Activated CD8-positive, alpha-beta memory T cell treated with anti-CD3 and anti-CD28 coated beads, Interleukin-2, amount 50 U/mL, for 48 hours (primary cell): ENCODE measurements around the gene RHPN2.
A peak's percentile ranks its signal among the peaks of the same experiment; 100 is the strongest.
"Not testable (repeated sequence)": the region's sequence is repeated elsewhere in the genome, so short reads cannot be mapped to it uniquely, and the experiment has no call there.

Experiments used
- DNase-seq: peaks from one replicate; pipeline ENCODE4 v3.0.0-alpha.2; 2020

Gene RHPN2

DNA sequence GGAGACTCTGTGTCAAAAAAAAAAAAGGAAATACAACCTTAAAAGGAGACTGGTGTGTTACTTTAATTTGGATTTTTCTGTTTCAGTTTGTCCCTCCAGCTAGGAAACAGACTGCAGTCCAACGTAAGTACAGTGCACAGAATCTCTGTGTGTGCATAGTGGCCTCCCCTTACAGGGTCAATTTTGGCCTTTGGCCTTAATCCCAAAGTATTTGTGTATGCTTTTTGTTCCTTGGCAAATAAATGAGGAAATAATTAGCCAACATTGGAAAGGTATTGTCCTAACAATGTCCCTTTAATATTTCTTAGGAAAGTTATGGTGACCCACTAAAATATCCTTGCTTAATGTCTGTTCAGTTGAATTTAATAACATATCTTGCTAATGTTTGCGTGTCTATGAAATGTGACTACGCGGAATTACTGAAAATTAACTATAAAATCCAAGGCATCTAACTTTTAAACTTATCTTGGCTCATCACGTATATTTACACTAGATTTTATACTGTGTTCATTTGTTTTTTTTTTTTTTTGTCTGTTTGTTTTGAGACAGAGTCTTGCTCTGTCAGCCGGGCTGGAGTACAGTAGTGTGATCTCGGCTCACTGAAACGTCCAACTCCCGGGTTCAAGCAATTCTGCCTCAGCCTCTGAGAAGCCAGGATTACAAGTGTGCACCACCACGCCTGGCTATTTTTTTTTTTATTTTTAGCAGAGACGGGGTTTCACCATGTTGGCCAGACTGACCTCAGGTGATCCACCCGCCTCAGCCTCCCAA, 39.0 kb downstream of the RHPN2 start:
- not testable (repeated sequence) for DNase-seq

DNA sequence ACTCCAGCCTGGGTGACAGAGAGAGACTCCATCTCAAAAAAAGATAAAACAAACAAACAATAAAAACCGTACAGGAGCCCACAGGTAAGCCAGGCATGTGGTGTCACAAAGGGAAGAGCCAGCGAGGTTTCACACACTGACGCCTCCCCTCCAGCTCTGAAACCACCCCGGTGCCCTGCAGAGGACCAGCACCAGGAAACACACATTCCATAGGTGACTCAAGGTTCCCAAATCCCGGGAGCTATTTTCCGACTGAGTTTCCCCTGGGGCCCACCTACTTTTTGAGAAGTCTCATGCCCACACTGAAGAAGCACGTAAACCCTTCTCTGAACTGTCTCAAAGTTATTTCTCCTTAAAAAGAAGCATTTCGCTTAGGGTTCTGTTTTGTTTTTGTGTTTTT, 40.3 kb downstream of the RHPN2 start:
- DNase-seq = no peak

DNA sequence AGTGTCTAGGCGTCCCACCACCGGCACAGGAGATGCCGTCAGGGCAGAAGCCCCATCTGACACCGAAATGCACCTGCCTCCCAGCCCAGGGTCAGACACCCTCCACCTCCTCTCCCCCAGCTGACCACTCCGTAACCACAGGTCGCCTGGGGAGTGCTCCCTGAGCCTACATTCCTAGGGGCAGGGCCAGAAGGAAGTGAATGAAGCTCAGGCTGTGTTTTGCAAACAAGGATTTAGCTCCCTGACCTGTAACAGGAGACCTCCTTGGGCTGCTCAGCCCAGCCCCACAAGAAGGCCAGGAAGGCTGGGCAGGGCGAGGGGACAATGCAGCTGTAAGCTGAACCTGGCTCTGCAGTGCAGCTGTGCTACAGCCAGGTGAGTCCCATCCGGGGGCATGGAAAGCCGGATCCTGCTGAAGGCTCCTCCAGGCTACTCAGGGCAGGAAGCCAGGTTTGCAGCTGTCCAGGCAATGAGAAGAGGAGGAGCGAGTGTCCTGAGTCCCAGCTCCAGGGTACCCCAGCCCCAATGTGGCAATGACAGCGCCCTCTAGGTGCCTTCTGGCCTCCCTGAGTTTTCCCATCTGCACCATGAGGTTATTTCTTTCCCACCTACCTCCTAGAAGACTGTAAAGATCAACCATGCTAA, 42.1 kb downstream of the RHPN2 start:
- no peak for DNase-seq

DNA sequence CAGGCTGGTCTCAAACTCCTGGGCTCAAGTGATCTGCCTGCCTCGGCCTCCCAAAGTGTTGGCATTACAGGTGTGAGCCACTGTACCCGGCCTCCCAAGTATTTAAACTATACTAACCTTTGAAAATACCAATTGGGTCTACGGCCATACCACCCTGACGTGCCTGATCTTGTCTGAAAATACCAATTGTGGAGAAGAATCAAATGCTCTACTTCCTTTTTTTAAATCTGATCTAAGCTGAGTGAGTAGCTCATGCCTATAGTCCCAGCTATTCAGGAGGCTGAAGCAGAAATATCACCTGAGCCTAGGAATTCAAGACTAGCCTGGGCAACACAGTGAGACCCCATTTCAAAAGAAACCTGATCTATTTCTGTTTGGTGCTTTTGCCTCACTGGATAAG, 53.8 kb downstream of the RHPN2 start:
- not testable (repeated sequence) for DNase-seq

DNA sequence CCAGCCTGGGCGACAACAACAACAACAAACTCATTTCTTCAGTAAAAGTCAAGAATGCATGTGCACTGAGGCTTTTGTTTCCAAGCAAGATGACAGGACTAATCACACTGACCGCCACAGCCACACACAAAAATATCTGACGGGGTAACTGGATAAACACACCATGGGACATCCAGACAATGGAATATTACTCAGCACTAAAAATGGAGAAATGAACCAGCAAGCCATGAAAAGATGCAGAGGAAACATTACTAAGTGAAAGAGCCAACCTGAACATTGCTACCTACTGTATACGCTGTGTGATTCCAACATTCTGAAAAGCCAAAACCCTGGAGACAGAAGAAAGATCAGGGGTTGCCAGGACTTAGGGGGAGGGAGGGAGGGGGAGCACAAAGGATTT, 56.0 kb downstream of the RHPN2 start:
- DNase-seq = no peak

DNA sequence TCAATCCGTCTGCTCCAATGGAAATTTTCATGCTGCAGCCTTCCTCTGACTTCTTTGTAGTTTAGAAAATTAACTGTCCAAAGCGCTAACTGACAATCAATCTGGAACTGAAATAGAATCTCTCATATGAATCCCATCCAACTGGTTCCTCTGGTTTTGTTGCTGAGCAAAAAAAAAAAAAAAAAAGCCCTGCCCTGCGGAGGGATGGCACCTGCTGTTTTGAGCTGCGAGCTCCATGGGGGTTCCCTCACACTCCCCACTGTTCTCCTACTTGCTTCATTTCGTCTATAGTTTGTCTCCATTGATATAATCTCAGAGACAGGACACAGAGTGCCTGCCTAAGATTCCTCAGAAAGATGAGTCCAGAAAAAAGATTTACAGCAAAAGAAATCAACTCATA, 59.2 kb downstream of the RHPN2 start:
- DNase-seq = no peak

DNA sequence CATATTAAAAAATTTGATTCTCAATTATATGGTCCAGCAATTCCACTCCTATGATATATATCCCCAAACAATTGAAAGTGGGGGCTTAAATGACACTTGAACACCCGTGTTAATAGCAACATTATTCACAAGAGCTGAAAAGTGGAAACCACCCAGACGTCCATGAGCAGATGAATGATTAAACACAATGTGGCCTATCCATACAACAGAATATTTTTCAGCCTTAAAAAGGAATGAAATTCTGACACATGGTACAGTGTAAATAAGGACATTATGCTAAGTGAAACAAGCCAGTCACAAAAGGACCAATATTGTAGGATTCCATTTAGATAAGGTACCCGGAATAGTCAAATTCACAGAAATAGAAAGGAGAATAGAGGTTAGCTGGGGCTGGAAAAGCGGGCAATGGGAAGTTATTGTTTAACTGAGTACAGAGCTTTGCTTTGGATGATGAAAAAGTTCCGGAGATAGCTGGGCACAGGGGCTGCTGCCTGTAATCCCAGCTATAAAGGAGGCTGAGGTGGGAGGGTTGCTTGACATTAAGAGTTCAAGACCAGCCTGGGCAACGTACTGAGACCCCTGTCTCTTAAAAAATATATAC, 61.2 kb downstream of the RHPN2 start:
- not testable (repeated sequence) for DNase-seq

DNA sequence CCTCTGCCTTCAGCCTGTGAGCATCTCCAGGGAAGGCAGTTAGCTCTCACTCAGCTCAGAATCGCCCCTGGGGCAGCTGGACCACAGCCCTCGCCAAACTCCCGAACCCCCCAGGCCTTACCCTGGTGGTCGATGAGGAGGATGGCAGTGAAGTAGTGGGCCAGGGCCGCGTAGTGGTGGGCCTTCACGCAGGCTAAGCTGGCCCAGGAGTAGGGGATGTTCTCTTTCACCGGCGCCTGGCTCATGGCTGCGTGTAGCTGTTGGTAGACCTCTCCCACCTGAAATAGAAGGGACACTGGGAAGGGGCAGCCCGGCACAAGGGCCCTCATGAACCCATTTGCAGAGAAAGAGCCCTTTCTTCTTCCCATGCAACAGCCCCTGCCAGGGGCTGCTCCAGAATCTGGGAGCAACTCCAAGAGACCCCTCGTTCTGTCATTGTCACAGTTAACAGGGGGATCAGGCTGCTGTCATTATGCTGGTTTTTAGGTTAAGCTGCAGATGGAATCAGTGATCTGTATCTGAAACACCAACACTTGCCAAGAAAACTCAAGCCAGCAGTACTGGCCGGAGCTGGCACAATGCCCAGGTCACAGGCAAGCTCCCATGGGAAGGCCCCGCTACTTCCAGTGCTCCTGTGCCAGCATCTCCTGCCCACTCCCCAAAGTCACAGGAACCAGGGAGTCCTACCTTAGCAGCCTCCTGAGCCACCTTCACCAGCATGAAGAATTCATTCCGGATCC, 62.4 kb downstream of the RHPN2 start:
- DNase-seq = not testable (repeated sequence)

DNA sequence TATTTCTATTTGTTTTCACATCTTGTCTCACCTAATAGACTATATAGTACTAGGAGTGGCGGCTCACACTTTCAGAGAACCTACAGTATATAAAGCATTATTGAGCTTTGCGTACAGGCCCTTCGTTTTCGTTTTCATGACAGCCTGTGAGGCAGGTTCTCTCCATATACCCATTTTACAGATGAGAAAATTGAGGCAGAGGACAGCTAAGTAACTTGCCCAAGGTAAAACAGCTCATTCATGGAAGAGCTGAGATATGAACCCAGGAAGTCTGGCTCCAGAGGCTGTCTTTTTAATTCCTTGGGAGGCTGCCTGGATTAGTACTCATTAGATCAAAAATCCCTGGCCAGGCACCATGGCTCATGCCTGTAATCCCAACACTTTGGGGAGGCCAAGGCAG, 63.8 kb downstream of the RHPN2 start:
- no peak for DNase-seq

DNA sequence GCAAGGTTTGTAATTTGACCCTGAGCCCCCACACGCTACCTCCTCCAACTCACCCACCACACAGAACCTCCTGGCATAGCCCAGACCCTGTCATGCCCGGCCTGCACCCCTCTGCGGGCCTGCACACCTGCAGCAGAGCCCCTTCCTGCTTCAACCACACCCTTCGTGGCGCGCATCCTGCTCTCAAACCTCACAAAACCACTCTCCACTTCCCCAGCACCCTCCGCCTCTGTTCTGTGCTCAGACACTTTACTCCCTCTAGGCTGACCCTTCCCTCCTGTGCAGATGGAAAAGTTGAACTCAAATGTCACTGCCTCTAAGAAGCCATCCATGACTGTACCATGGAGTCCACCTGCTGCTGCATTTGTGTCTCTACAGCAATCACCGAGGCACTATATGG, 64.2 kb downstream of the RHPN2 start:
- DNase-seq = peak; percentile 52

DNA sequence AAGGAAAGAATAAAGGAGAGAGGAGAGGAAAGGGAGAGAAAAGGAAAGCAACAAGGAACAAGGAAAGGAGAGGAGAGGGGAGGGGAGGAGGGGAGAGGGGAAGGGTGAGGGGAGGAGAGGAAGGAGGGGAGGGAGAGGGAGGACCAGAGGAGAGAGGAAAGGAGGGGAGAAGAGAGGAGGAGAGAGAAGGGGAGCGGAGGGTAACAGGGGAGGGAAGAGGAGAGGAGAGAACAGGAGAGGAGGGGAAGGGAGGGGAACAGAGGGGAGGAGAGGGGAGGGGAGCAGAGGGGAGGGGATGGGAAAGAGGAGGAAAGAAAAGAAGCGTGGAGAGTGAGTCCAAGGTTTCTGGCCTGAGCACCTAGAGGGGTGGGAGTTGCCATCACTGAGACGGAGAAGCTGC, 66.0 kb downstream of the RHPN2 start:
- DNase-seq = no peak

DNA sequence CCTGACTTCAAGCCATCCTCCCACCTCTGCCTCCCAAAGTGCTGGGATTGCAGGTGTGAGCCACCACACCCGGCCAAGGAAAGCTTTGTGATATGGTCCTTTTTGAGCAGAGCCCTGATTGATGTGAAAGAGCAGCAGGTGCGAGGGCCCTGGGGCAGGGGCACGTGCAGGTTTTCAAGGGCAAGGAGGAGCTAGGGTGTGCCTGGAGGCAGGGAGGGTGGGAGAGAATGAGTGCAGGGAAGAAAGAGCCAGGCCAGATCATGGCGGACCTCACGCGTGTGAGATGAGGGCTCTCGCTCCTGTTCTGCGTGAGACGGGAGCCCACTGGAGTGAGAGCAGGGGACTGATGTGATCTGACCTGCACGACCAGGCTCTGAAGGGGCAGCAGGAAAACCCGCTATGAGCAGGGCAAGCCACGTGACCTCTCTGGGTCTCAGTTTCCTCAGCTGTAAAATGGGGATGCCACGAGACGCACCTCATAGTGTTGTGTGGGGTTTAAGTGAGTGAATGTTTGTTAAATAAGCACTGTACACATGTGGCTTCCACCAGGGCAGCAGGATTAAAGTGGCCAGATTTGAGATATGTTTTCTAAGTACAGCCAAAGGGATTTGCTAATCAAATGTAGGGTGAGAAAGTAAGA, 66.9 kb downstream of the RHPN2 start:
- no peak for DNase-seq

DNA sequence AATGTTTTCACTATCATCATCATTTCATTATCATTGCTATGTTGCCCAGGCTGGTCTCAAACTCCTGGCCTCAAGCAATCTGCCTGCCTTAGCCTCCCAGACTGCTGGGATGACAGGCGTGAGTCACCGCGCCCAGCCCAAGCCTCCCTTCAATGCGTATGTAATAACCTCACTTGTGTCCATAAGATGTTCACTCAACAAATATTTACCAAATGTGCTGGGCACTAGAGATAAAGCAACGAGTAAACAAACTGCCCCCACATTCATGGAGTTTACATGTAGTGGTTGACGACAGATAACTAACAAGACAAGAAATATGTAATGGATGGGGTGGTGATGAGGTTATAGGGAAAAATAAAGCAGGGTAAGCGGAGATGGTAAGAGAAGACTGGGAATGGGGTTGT, 67.6 kb downstream of the RHPN2 start:
- not testable (repeated sequence) for DNase-seq

DNA sequence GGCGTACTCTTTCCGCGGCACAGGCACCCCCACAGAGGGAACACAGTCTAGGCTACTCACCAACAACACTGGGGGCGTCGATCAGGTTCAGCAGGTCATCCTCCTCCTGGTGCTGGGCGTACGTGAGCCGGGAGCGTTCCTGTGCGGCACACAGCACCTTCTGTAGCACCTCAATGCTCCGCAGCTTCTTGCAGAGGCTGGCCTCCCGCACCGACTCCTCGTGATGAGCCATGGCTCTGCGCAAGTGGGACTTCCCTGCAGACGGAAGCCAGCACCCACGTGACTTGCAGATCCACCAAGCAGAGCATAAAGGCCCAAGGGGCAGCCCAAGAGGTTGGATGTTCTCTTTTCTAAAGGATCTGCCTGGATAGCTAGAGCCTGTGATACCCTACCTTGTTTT, 68.7 kb downstream of the RHPN2 start:
- not testable (repeated sequence) for DNase-seq

DNA sequence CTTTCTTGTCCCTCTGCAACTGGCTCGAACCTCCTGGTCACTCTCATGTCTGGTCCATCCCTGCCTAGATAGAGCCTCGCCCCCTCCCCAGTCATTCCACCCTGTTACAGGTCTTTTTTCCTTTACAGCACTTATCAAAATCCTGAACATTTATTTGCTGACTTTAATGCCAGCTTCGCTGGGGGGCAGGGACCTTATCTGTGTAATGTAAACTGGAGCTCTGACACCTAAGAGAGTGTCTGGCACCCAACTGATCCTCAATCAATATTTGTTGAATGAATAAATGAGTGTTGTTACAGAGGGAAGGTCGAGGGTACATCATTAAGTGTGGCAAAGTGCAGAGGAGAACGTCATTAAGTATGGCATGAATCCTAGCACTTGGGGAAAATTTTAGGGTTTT, 76.0 kb downstream of the RHPN2 start:
- DNase-seq = no peak

DNA sequence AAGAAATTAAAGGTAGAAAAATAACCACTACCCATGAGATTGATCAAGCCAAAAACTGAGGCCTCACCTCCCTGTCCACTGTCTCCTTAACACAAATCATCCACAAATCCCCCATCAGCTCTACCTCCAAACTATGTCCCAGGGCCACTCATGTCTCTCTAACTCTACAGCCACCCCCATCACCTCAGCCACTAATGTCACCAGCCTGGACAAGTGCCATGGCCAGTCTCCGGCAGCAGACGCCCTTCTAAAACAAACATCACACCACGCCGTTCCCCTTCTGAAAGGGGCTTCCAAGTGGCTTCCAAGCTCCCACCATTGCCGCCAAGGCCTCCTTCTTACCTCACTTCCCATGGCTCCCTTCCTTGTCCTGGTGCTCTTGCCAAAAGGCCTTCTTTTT, 76.4 kb downstream of the RHPN2 start:
- DNase-seq = not testable (repeated sequence)

DNA sequence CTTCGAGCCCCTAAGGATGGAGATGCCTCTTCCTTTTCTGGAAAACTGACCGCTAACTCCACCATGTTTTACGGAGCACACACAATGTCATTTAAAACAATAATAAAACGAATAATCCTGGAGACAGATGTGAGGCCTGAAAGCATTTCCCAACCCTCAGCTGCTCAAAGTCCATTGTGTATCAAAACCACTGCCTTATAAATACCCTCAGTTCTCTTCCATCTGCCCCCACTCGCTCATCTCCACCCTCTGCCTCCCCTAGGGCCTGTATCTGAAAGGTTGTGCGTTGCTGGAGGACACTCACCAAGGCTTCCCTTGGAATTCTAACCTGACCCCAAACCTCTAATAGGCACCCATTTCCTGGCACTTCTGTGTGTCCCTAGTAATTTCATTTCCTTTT, 82.2 kb downstream of the RHPN2 start:
- not testable (repeated sequence) for DNase-seq

DNA sequence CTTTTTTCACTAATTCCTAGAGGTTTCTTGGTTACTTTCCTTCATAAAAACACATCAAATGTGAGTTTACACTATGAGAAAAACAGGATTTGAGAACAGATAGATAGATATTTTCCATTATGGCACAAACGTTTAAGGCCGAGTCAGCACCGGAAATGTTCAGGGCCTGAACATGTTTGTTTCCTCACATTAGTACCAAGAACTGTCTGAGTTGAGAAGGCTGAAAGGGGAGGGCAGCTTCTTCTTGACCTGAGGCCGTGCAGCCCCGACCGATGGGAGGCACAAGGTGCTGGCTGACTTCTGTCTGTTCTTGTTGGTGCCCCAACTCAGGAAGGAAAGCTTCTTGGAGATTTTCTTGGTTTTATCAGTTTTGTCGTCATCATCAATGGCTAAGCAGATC, 84.9 kb downstream of the RHPN2 start:
- not testable (repeated sequence) for DNase-seq

DNA sequence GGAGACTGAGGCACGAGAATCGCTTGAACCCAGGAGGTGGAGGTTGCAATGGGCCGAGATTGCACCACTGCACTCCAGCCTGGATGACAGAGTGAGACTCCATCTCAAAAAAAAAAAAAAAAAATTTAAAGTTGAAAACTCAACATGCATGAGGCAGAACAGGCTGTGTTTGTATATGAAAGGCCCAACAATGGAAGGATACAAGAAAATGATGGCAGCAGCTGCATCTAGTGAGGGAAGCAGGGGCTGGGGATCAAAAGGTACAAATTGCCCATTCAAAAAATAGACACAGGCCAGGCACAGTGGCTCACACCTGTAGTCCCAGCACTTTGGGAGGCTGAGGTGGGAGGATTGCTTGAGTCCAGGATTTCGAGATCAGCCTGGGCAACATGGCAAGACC, 86.9 kb downstream of the RHPN2 start:
- DNase-seq = not testable (repeated sequence)

DNA sequence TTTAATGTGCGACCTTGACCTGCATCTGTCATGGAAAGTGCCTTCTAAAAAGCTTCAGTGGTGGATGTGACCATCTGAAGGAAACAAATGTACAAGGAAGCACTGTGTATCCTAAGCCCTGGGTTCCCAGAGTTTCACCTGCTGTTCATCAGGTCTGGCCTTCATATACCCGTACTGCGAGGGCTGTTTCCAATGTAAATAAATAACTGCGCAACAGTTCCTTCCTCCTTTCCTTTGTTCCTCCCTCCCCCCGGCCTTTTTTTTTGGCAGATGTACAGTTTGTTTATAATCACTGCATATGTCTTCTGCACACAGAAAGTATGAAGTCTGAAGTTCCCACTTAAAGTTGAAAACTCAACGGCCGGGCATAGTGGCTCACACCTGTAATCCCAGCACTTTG, 87.4 kb downstream of the RHPN2 start:
- DNase-seq = no peak

DNA sequence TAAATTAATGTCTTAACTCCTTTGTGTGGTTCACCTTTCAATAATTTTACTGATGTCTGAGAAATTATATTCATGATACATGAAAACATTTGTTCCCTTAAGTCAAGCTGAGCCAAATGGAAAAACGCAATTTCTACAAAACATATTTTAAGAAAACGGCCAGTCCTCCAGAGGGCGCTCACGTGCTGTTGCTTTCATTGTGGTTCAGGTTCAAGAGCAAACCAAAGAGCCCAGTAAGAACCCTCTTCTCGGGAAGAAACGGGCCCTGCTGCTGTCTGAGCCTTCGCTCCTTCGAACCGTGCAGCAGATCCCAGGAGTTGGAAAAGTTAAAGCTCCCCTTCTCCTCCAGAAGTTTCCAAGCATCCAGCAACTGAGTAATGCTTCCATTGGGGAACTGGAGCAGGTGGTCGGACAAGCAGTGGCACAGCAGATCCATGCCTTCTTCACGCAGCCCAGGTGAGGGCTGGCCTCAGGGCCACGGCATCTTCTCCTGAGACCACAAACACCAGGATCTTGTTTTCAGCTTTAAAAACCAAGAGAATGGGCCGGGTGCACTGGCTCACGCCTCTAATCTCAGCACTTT, 88.4 kb downstream of the RHPN2 start:
- peak; percentile 90 for DNase-seq

DNA sequence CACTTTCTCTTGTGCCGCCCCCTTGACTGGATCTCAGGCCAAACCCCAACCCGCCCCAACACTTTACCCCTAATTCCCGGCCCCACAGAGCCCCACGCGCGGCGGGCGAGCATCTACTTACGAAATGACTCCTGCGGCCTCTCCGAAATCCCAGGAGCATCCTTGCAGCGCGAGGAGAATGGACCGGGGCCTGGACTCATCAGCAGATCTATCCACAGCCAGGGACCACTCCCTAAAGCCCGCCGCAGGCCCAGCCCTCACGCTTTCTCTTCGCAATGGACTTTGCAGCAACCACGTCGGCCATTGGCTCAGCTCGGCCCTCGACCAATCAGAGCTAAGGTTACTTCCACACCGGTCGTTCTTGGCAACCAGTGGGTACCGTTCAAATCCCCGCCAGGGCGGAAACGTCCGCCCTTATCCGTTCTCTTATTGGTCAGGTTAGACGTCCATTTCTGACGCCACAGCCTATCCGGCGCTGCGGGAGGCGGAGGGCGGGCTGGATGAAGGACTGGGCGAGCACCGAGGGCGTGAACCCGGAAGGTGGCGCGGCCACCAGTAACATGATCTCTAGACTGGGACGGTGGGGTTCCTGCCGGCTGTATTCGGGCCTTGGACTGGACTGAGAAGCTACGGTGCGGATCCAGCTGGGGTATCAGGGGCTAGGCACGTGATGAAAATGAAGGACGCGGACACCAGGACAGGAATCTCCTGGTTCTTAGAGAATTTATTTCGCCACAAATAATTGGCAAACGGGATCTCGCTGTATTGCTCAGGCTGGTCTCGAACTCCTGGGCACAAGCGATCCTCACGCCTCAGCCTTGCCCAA, 92.8 kb downstream of the RHPN2 start, which contains the start of the genes CEP89 and FAAP24:
Gene CEP89 (minus strand): TSS at position 244 of the 826 bp plus-strand sequence. CDS start 84 bp downstream, at position 160.
Gene FAAP24 (plus strand): TSS at position 528 of the 826 bp plus-strand sequence. CDS start 955 bp downstream, outside the sequence.
- DNase-seq = peak; percentile 96
